Fibroblast of lung (primary cell): ENCODE data around the gene DSCAML1. TPM values are rescaled to one million over a fixed set of nuclear protein-coding genes. Genes with fewer than 3 reads are reported as not detected.
A peak's percentile ranks its signal among the peaks of the same experiment; 100 is the strongest.

ENCODE experiments used
- DNase-seq, 2 donors: peaks; one replicate each; pipeline versions ENCODE4 v3.0.0 to v3.0.0-alpha.2; 2010; ENCODE audit warnings: low read depth in 2 of 2
- H2AFZ ChIP-seq: 2 replicates; pipeline ENCODE4 v1.5.1; 2012; ENCODE audit warnings: low read length, control low read depth, inconsistent platforms
- H3K27ac ChIP-seq: 2 replicates; pipeline ENCODE4 v1.5.1; 2011; ENCODE audit warnings: low read length, control low read depth; ENCODE audit not compliant: insufficient read depth
- H3K27me3 ChIP-seq: 2 replicates; pipeline ENCODE4 v1.5.1; 2011; ENCODE audit warnings: mild to moderate bottlenecking, low read length; ENCODE audit not compliant: control insufficient read depth, insufficient read depth
- H3K36me3 ChIP-seq: 2 replicates; pipeline ENCODE4 v1.5.1; 2011; ENCODE audit warnings: low read length; ENCODE audit not compliant: control insufficient read depth, insufficient read depth
- H3K4me1 ChIP-seq: 2 replicates; pipeline ENCODE4 v1.5.1; 2011; ENCODE audit warnings: low read length; ENCODE audit not compliant: control insufficient read depth, insufficient read depth; ENCODE audit errors: extremely low read depth
- H3K4me2 ChIP-seq: 2 replicates; pipeline ENCODE4 v1.5.1; 2011; ENCODE audit warnings: low read length, control low read depth; ENCODE audit not compliant: insufficient read depth; ENCODE audit errors: extremely low read depth
- H3K4me3 ChIP-seq, 4 experiments: fragments of 200-600 bp in 1 of 4; sonication (generic) in 1 of 4; replicated peaks in 1 of 4; 2 replicates each; pipeline ENCODE4 v1.5.1; 2011 to 2016; ENCODE audit warnings: low read length in 4 of 4, low read depth in 3 of 4, mild to moderate bottlenecking in 3 of 4, control low read depth in 2 of 4, inconsistent platforms in 1 of 4, mixed read lengths in 1 of 4; ENCODE audit not compliant: insufficient read depth in 1 of 4; ENCODE audit errors: control extremely low read depth in 1 of 4
- H3K79me2 ChIP-seq: 2 replicates; pipeline ENCODE4 v1.5.1; 2012; ENCODE audit warnings: mild to moderate bottlenecking, low read length, inconsistent platforms; ENCODE audit not compliant: control insufficient read depth, insufficient read depth
- H3K9ac ChIP-seq: 2 replicates; pipeline ENCODE4 v1.5.1; 2011; ENCODE audit warnings: mild to moderate bottlenecking, low read length, control low read depth; ENCODE audit not compliant: insufficient read depth
- H3K9me3 ChIP-seq: 2 replicates; pipeline ENCODE4 v1.5.1; 2012; ENCODE audit warnings: low read depth, low read length; ENCODE audit not compliant: control insufficient read depth, insufficient read depth
- H4K20me1 ChIP-seq: 2 replicates; pipeline ENCODE4 v1.5.1; 2011; ENCODE audit warnings: low read length; ENCODE audit not compliant: control insufficient read depth, insufficient read depth; ENCODE audit errors: extremely low read depth
- CTCF ChIP-seq, 2 donors: IDR thresholded peaks in 1 of 2; conservative IDR thresholded peaks in 1 of 2; 1 replicate in 1 of 2; 2 replicates in 1 of 2; pipeline ENCODE4 v1.5.1; 2011 to 2012; ENCODE audit warnings: low read length in 2 of 2, control low read depth in 1 of 2, inconsistent platforms in 1 of 2, low read depth in 1 of 2, mild to moderate bottlenecking in 1 of 2
- EZH2 ChIP-seq: IDR thresholded peaks from 2 replicates; pipeline ENCODE4 v1.5.1; 2012; ENCODE audit warnings: low read length, control low read depth, mild to moderate bottlenecking; ENCODE audit errors: missing control alignments
- polyA plus RNA-seq, 2 donors: library from polyadenylated mRNA; depleted of rRNA in 1 of 2; stranded (reverse) in 1 of 2; unstranded in 1 of 2; fragments of >200 nt; gene quantifications; 2 replicates each; pipeline ENCODE4 v1.2.1, GENCODE V29; 2011 to 2012; ENCODE audit warnings: missing spikeins in 1 of 2
- total RNA-seq: library from RNA; depleted of rRNA; stranded (reverse); fragments of >200 nt; gene quantifications from 2 replicates; pipeline ENCODE4 v1.2.1, GENCODE V29; 2014

The DSCAML1 gene
- total and polyA plus RNA-seq, 2 donors (not counting 1 experiment from before 2014, with no cell fraction given) = not detected

DNA sequence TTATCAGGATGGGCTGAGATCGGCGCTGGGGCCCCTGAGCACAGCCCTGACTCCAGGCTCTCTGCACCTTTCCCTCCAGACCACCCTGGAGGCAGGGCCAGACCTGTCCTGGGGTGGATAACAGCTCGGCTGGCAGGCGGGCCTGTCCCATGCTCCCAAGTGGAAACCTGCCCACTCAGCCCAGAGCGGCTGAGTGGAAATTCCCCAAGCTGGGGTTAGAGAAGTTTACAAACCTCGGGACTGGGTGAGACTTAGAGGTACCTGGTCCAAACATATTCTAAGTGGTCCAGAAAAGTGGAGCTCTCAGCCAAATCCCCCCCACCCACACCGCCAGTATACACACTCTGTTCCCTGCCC lies 32.3 kb upstream of the DSCAML1 start:
- Histone ChIP-seq H3K36me3 (no peaks in the 10 kb centered on the region), H3K4me1 (peaks cover 6% of the 10 kb centered on the region), H3K79me2 (no peaks in the 10 kb centered on the region), H3K9me3 (no peaks in the 10 kb centered on the region), H3K4me3 (no peak overlapping the region), H3K27me3 (peaks cover 3% of the 10 kb centered on the region), H3K4me2 (no peak overlapping the region), H2AFZ (no peak overlapping the region), H3K27ac (no peak overlapping the region), H4K20me1 (no peaks in the 10 kb centered on the region), H3K9ac (no peak overlapping the region)
- no peak for DNase-seq
- TF ChIP-seq CTCF (conservative IDR thresholded peaks at IDR 0.05 in 1 of 2, IDR thresholded peaks at IDR 0.05 in 1 of 2; ENCODE audit: low read depth in 1 of 2, low read length in 2 of 2) = no peak
- TF ChIP-seq EZH2 = no peak

DNA sequence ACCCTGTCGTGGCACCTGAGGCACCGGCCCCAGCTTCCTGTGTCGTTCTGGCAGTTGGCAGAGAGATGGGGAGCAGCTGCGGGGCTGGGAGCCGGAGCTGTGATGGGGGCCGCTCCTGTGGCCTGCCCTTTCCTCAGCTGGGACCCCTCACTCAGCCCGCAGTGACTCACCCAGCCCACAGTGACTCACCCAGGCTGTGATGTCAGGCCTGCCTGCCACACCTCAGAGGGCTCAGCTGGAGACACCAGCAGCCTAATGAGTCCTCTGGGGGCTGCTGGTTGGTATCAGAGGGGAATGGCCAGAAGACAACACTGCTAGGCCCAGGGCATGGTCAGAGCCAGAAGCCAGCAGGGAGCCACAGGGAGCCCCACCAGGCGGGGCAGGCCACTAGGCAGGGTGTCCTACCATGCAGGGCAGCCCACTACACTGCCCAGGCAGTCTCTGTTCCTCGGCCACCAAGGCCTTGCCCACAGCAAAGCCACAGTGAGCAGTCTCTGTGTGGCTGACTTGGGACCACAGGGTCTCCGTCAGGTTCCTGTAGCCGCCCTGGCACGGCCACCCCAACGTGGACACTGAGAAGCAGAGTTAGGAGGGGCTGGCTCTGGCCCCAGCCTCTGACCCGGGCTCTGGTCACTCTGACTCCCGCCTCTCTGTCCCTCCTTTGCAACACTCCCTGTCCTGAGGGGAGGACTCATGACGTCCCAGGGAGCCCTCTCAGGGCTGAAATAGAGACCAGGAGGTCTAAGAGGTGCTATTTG lies 31.8 kb upstream of the DSCAML1 start:
- no peaks in the 10 kb centered on the region for H4K20me1 ChIP-seq
- peaks cover 3% of the 10 kb centered on the region for H3K27me3 ChIP-seq
- H3K9ac ChIP-seq = no peak overlapping the region
- H3K36me3 ChIP-seq = no peaks in the 10 kb centered on the region
- no peaks in the 10 kb centered on the region for H3K9me3 ChIP-seq
- no peak overlapping the region for H3K4me3 ChIP-seq
- no peak overlapping the region for H2AFZ ChIP-seq
- peak; percentile 86 to 88 for DNase-seq
- H3K4me2 ChIP-seq = no peak overlapping the region
- peak overlapping the region; percentile 9 for H3K27ac ChIP-seq
- peaks cover 9% of the 10 kb centered on the region for H3K4me1 ChIP-seq
- TF ChIP-seq EZH2 (no peak), CTCF (conservative IDR thresholded peaks at IDR 0.05 in 1 of 2, IDR thresholded peaks at IDR 0.05 in 1 of 2; ENCODE audit: low read depth in 1 of 2, low read length in 2 of 2) (no peak)
- no peaks in the 10 kb centered on the region for H3K79me2 ChIP-seq

DNA sequence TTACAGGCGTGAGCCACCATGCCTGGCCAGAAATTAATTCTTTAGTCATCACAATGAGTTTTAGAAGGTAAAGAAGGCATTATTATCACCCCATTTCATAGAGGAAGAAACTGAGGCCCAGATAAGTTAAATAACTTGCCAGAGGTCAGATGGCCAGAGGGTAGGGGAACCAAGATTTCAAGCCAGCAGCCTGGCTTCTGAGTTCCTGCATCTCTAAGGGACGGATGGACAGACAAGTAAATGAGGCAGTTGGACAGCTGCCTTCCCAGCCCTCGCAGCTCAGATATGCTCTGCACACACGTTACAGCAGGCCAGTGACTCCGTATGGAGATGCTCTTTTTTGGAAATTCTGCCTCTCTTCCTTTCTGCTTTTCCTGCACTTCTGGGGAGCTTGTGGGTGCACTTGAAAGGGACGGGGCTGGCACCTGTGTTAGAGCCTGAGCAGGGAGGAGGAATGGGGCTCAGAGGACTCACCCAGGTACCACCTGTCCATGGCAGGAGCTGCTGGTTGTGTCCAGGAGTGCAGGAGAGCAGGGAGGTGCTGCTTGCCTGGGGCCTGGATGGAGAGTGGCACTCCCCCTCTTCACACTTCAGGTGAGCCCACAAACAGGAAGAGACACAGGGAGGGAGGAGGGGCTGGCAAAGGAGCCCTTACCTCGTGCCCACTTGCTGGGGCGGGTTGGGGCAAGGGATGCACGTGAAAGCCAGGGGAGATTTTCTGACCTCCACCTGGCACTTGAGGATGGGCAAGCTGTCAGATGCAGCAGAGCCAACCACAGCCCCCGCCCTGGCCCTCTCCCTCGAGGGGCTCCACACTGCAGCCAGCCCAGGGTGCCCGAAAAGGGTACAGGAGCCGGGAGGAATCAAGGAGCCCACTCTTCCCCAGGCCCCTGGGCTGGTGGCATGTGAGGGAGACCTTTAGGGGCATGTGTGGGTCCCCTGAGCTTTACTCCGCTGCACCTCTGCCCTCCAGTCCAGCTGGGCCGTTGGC lies 30.8 kb upstream of the DSCAML1 start:
- H2AFZ ChIP-seq = no peak overlapping the region

More for the DNA sequence above, 30.8 kb upstream of the DSCAML1 start:
- Histone ChIP-seq H3K4me3 (no peak overlapping the region), H3K79me2 (no peaks in the 10 kb centered on the region), H3K27ac (no peak overlapping the region), H3K9ac (no peak overlapping the region), H3K4me2 (no peak overlapping the region), H3K27me3 (peaks cover 3% of the 10 kb centered on the region), H3K4me1 (peaks cover 10% of the 10 kb centered on the region), H4K20me1 (no peaks in the 10 kb centered on the region), H3K9me3 (no peaks in the 10 kb centered on the region), H3K36me3 (no peaks in the 10 kb centered on the region)
- TF ChIP-seq EZH2 (no peak), CTCF (conservative IDR thresholded peaks at IDR 0.05 in 1 of 2, IDR thresholded peaks at IDR 0.05 in 1 of 2; ENCODE audit: low read depth in 1 of 2, low read length in 2 of 2) (no peak)
- DNase-seq = no peak
